H1 (cell line): ENCODE measurements around the gene OLFM2. TPM values are rescaled to one million over a fixed set of nuclear protein-coding genes. Genes with fewer than 3 reads are reported as not detected.

ENCODE experiments used
- CTCF ChIA-PET: fragments of 300-600 bp; sonication (Branson Sonifier 250); formaldehyde crosslinking; loops from one replicate; lab custom pipeline; 2021; ENCODE audit not compliant: partially characterized antibody; lab: Charles Lee
- POLR2A ChIA-PET: fragments of 300-600 bp; sonication (Branson Sonifier 250); formaldehyde crosslinking; loops from one replicate; lab custom pipeline; 2021; ENCODE audit warnings: inconsistent platforms; ENCODE audit not compliant: partially characterized antibody; lab: Charles Lee
- DNase-seq, 2 experiments: peaks; one replicate each; pipeline versions ENCODE4 v3.0.0 to v3.0.0-alpha.2; 2010 to 2022; ENCODE audit warnings: low spot score in 2 of 2, low read depth in 1 of 2, mixed read lengths in 1 of 2
- FAIRE-seq: peaks from 2 replicates; lab custom pipeline; 2011; peaks lifted over from hg19 to GRCh38; lab: Jason Lieb, UNC
- H2AFZ ChIP-seq: 2 replicates; pipeline ENCODE4 v1.8.1; 2012; ENCODE audit warnings: low read length, inconsistent platforms
- H2AK5ac ChIP-seq: 2 replicates; pipeline ENCODE4 v1.6.1; 2013; ENCODE audit warnings: low read depth, low read length
- H2BK120ac ChIP-seq: replicated peaks from 2 replicates; pipeline ENCODE3; 2013; ENCODE audit warnings: low read depth, low read length, inconsistent platforms
- H2BK12ac ChIP-seq: 2 replicates; pipeline ENCODE4 v1.6.1; 2013; ENCODE audit warnings: low read depth, low read length
- H2BK15ac ChIP-seq: 2 replicates; pipeline ENCODE4 v1.6.1; 2013; ENCODE audit warnings: low read length
- H2BK20ac ChIP-seq: 2 replicates; pipeline ENCODE4 v1.6.1; 2013; ENCODE audit warnings: low read length
- H2BK5ac ChIP-seq: 2 replicates; pipeline ENCODE4 v1.6.1; 2013; ENCODE audit warnings: low read depth, low read length
- H3K14ac ChIP-seq: 2 replicates; pipeline ENCODE4 v1.6.1; 2013; ENCODE audit warnings: inconsistent platforms; ENCODE audit not compliant: insufficient read length
- H3K18ac ChIP-seq: 2 replicates; pipeline ENCODE4 v1.6.1; 2013; ENCODE audit warnings: low read length; ENCODE audit errors: extremely low read depth
- H3K23ac ChIP-seq: 2 replicates; pipeline ENCODE4 v1.6.1; 2013; ENCODE audit warnings: inconsistent platforms; ENCODE audit not compliant: insufficient read length
- H3K23me2 ChIP-seq: 2 replicates; pipeline ENCODE4 v1.6.1; 2013; ENCODE audit warnings: low read depth, low read length
- H3K27ac ChIP-seq: 2 replicates; pipeline ENCODE4 v1.6.1; 2011; ENCODE audit warnings: low read depth, low read length, inconsistent platforms
- H3K27me3 ChIP-seq, 4 experiments: replicated peaks in 1 of 4; 1 replicate in 1 of 4; 2 replicates in 3 of 4; pipeline versions ENCODE4 v1.6.1 to v1.8.1; 2011 to 2013; ENCODE audit warnings: low read length in 3 of 4, mild to moderate bottlenecking in 3 of 4, inconsistent platforms in 2 of 4, mixed read lengths in 2 of 4, moderate library complexity in 1 of 4; ENCODE audit not compliant: control insufficient read depth in 3 of 4, insufficient read depth in 3 of 4; ENCODE audit errors: extremely low read depth in 1 of 4
- H3K36me3 ChIP-seq, 4 experiments: 2 replicates each; pipeline versions ENCODE4 v1.6.1 to v1.8.1; 2011 to 2013; ENCODE audit warnings: mild to moderate bottlenecking in 4 of 4, low read length in 3 of 4, moderate library complexity in 2 of 4, control low read depth in 1 of 4, inconsistent platforms in 1 of 4; ENCODE audit not compliant: insufficient read depth in 4 of 4, control insufficient read depth in 2 of 4
- H3K4ac ChIP-seq: replicated peaks from 2 replicates; pipeline ENCODE3; 2013; ENCODE audit warnings: low read length, low read depth, mixed read lengths, inconsistent platforms; ENCODE audit not compliant: insufficient read length
- H3K4me1 ChIP-seq, 4 experiments: replicated peaks in 1 of 4; 1 replicate in 1 of 4; 2 replicates in 3 of 4; pipeline versions ENCODE4 v1.6.1 to v1.8.1; 2011 to 2013; ENCODE audit warnings: low read length in 3 of 4, inconsistent platforms in 2 of 4, mixed read lengths in 1 of 4; ENCODE audit not compliant: insufficient read depth in 4 of 4, control insufficient read depth in 3 of 4
- H3K4me2 ChIP-seq, 2 experiments: 2 replicates each; pipeline versions ENCODE4 v1.6.1 to v1.8.1; 2011 to 2013; ENCODE audit warnings: low read depth in 2 of 2, low read length in 2 of 2, control low read depth in 1 of 2, inconsistent platforms in 1 of 2, mild to moderate bottlenecking in 1 of 2; ENCODE audit not compliant: insufficient read depth in 1 of 2
- H3K4me3 ChIP-seq, 4 experiments: fragments of 200-600, 300-600 bp in 1 of 4; sonication (generic), shearing (Covaris generic), sonication (Bioruptor Twin) in 1 of 4; 2 replicates each; pipeline versions ENCODE4 v1.5.1 to v1.8.1; 2011 to 2016; ENCODE audit warnings: low read length in 4 of 4, low read depth in 3 of 4, control low read depth in 2 of 4, inconsistent platforms in 2 of 4, mild to moderate bottlenecking in 2 of 4, mixed read lengths in 1 of 4, moderate library complexity in 1 of 4; ENCODE audit not compliant: insufficient read depth in 2 of 4; ENCODE audit errors: extremely low read depth in 1 of 4
- H3K56ac ChIP-seq: replicated peaks from 2 replicates; pipeline ENCODE3; 2013; ENCODE audit warnings: low read depth, mild to moderate bottlenecking, mixed read lengths, low read length, inconsistent platforms; ENCODE audit not compliant: insufficient read length
- H3K79me1 ChIP-seq: 2 replicates; pipeline ENCODE4 v1.6.1; 2013; ENCODE audit warnings: low read depth, low read length, control low read depth
- H3K79me2 ChIP-seq, 2 experiments: 2 replicates each; pipeline versions ENCODE4 v1.6.1 to v1.8.1; 2012 to 2013; ENCODE audit warnings: low read length in 2 of 2, mild to moderate bottlenecking in 2 of 2, inconsistent platforms in 1 of 2; ENCODE audit not compliant: insufficient read depth in 2 of 2, control insufficient read depth in 1 of 2
- H3K9ac ChIP-seq, 4 experiments: replicated peaks in 1 of 4; 1 replicate in 1 of 4; 2 replicates in 3 of 4; pipeline versions ENCODE4 v1.6.1 to v1.8.1; 2011 to 2013; ENCODE audit warnings: low read depth in 3 of 4, low read length in 3 of 4, control low read depth in 2 of 4, mild to moderate bottlenecking in 2 of 4, moderate library complexity in 2 of 4, inconsistent platforms in 1 of 4; ENCODE audit errors: extremely low read depth in 1 of 4
- H3K9me3 ChIP-seq, 2 experiments: 2 replicates each; pipeline versions ENCODE4 v1.6.1 to v1.8.1; 2012 to 2013; ENCODE audit warnings: mild to moderate bottlenecking in 2 of 2, moderate library complexity in 2 of 2, control low read depth in 1 of 2, inconsistent platforms in 1 of 2, low read depth in 1 of 2, low read length in 1 of 2, mixed read lengths in 1 of 2; ENCODE audit not compliant: insufficient read depth in 2 of 2
- H4K20me1 ChIP-seq, 2 experiments: replicated peaks in 1 of 2; 2 replicates each; pipeline versions ENCODE3 to v1.8.1; 2011 to 2013; ENCODE audit warnings: inconsistent platforms in 2 of 2, low read length in 2 of 2, mild to moderate bottlenecking in 1 of 2; ENCODE audit not compliant: insufficient read depth in 2 of 2, control insufficient read depth in 1 of 2
- H4K5ac ChIP-seq: 2 replicates; pipeline ENCODE4 v1.6.1; 2013; ENCODE audit warnings: low read length, low read depth, mixed read lengths, inconsistent platforms; ENCODE audit not compliant: insufficient read length
- H4K8ac ChIP-seq: 2 replicates; pipeline ENCODE4 v1.8.0; 2013; ENCODE audit warnings: mild to moderate bottlenecking, moderate library complexity, low read length, inconsistent platforms; ENCODE audit not compliant: insufficient read depth; ENCODE audit errors: extremely low read depth
- H4K91ac ChIP-seq: replicated peaks from 2 replicates; pipeline ENCODE3; 2013; ENCODE audit warnings: low read length, mixed read lengths, inconsistent platforms; ENCODE audit not compliant: insufficient read length
- ASH2L ChIP-seq: fragments of 200-600, 300-600 bp; sonication (generic); IDR thresholded peaks from one replicate; pipeline ENCODE4 v1.7.1; 2017; ENCODE audit warnings: low read length
- HDAC2 ChIP-seq, 2 experiments: fragments of 300-600 bp in 1 of 2; sonication (generic) in 1 of 2; IDR thresholded peaks; 2 replicates each; pipeline ENCODE4 v1.6.1; 2011 to 2012; ENCODE audit warnings: low read depth in 2 of 2, low read length in 2 of 2, mild to moderate bottlenecking in 2 of 2, moderate library complexity in 2 of 2, borderline replicate concordance in 1 of 2, inconsistent platforms in 1 of 2
- JUN ChIP-seq: IDR thresholded peaks from 2 replicates; pipeline ENCODE4 v1.6.1; 2011; ENCODE audit warnings: low read depth, mild to moderate bottlenecking, improper control_type of control experiment, low read length
- KDM4A ChIP-seq: IDR thresholded peaks from one replicate; pipeline ENCODE4 v1.7.1; 2012; ENCODE audit warnings: low read depth, mild to moderate bottlenecking, moderate library complexity, low read length, inconsistent platforms; ENCODE audit not compliant: severe bottlenecking
- KDM5A ChIP-seq: fragments of 200-600 bp; IDR thresholded peaks from 2 replicates; pipeline ENCODE4 v1.7.1; 2012; ENCODE audit warnings: mild to moderate bottlenecking, low read length, inconsistent platforms, mixed read lengths
- MAX ChIP-seq: IDR thresholded peaks from 2 replicates; pipeline ENCODE4 v1.6.1; 2012; ENCODE audit warnings: inconsistent platforms
- NRF1 ChIP-seq: IDR thresholded peaks from 2 replicates; pipeline ENCODE4 v1.6.1; 2011; ENCODE audit warnings: mild to moderate bottlenecking, low read depth, low read length, improper control_type of control experiment
- PHF8 ChIP-seq: fragments of 200-600 bp; sonication (generic); conservative IDR thresholded peaks from 2 replicates; pipeline ENCODE4 v1.7.1; 2012; ENCODE audit warnings: low read depth, mild to moderate bottlenecking, inconsistent platforms, low read length, moderate library complexity
- RFX5 ChIP-seq: IDR thresholded peaks from 2 replicates; pipeline ENCODE4 v1.6.1; 2011; ENCODE audit warnings: low read depth, low read length, improper control_type of control experiment, borderline replicate concordance
- RXRA ChIP-seq: IDR thresholded peaks from 2 replicates; pipeline ENCODE4 v1.6.1; 2011; ENCODE audit warnings: low read depth, mild to moderate bottlenecking, low read length, moderate library complexity; ENCODE audit not compliant: insufficient read depth
- SIX5 ChIP-seq: IDR thresholded peaks from 2 replicates; pipeline ENCODE4 v1.6.1; 2011; ENCODE audit warnings: mild to moderate bottlenecking, low read depth, low read length
- SP1 ChIP-seq: IDR thresholded peaks from 2 replicates; pipeline ENCODE4 v1.6.1; 2011; ENCODE audit warnings: low read depth, low read length
- SP4 ChIP-seq: IDR thresholded peaks from 2 replicates; pipeline ENCODE4 v1.6.1; 2012; ENCODE audit warnings: low read length, inconsistent platforms
- TAF1 ChIP-seq: IDR thresholded peaks from 2 replicates; pipeline ENCODE4 v1.6.1; 2011; ENCODE audit warnings: mild to moderate bottlenecking, low read depth, low read length
- ZNF274 ChIP-seq: IDR thresholded peaks from 2 replicates; pipeline ENCODE4 v1.7.0; 2012; ENCODE audit warnings: low read length, borderline replicate concordance; ENCODE audit errors: extremely low read depth
- WGBS, 2 experiments: shearing (Covaris generic) in 1 of 2; methylation state at CpG; one replicate each; pipeline versions ENCODE4 v1.1.6 to v1.1.7; 2013 to 2015; ENCODE audit warnings: low lambda C conversion rate in 2 of 2, mixed read lengths in 2 of 2, inconsistent platforms in 1 of 2, low coverage in 1 of 2, missing lambda C conversion rate in 1 of 2; ENCODE audit not compliant: insufficient replicate concordance in 2 of 2, insufficient coverage in 1 of 2, insufficient read length in 1 of 2; ENCODE audit errors: extremely low coverage in 1 of 2, missing lambda C conversion rate in 1 of 2; 5-methylcytosine and 5-hydroxymethylcytosine counted together
- polyA plus RNA-seq, 7 experiments: library from polyadenylated mRNA; depleted of rRNA in 3 of 7; stranded (reverse) in 5 of 7; unstranded in 2 of 7; fragments of >200 nt in 5 of 7; fragments of 200-250 nt in 2 of 7; gene quantifications; 1 replicate in 5 of 7; 2 replicates in 1 of 7; 4 replicates in 1 of 7; pipeline versions ENCODE4 v1.2.1 to v1.2.3, GENCODE V29; 2011 to 2013; ENCODE audit warnings: missing spikeins in 2 of 7, mixed read lengths in 2 of 7
- total RNA-seq: library from RNA; stranded (reverse); fragmentation: NEBNext Ultra II Directional; extraction: Animal tissue kit (Norgen Biotek cat#: 25700); gene quantifications from 2 replicates; pipeline ENCODE4 v1.2.1, GENCODE V29; 2021

Gene OLFM2
- total and polyA plus RNA-seq, 2 of the 8 experiments (the other 6 are each of a cell fraction or from before 2014, with no cell fraction given) = 68.2 to 151 TPM

- Histone ChIP-seq H3K56ac (no peak overlapping the region), H3K18ac (no peak overlapping the region), H2BK15ac (no peak overlapping the region), H3K23ac (no peak overlapping the region), H4K5ac (no peak overlapping the region), H2BK12ac (no peak overlapping the region), H3K4ac (no peak overlapping the region), H3K4me3 (no peak overlapping the region), H3K4me2 (no peak overlapping the region; a peak in 1 of 4 replicates), H4K20me1 (peaks cover 3 to 14% of the 10 kb centered on the region in 2 experiments), H3K27me3 (no peaks in the 10 kb centered on the region), H2AFZ (no peak overlapping the region), H3K23me2 (no peaks in the 10 kb centered on the region; the same call in 1 of the 2 replicates), H3K9me3 (no peaks in the 10 kb centered on the region), H2AK5ac (no peak overlapping the region), H4K91ac (no peak overlapping the region), H2BK120ac (no peak overlapping the region), H4K8ac (no peak overlapping the region), H3K79me2 (peaks cover 5 to 20% of the 10 kb centered on the region in 2 experiments; a peak in 3 of 4 replicates), H3K14ac (no peak overlapping the region), H3K36me3 (no peaks in the 10 kb centered on the region), H2BK20ac (no peak overlapping the region), H2BK5ac (no peak overlapping the region), H3K79me1 (peaks cover 13% of the 10 kb centered on the region), H3K27ac (no peak overlapping the region), H3K4me1 (peaks cover 0 to 8% (median 6%) of the 10 kb centered on the region in 4 experiments; a peak in 4 of 7 replicates), H3K9ac (no peak overlapping the region)
- DNase-seq = no peak
- FAIRE-seq = no peak
- WGBS, 2 experiments = 87% methylated on average over 3 of the region's 5 CpGs; no CpG with 5 or more reads in 1 of the 2 experiments
- CTCF ChIA-PET = interaction anchor here (1.4 kb wide), 1 partner anchor 54 kb away, joined by 4 read pairs; no protein-coding TSS in a partner anchor
- POLR2A ChIA-PET = interaction anchor here (1.7 kb wide), 1 partner anchor 16 kb away, joined by 9 read pairs; no protein-coding TSS in a partner anchor
- TF ChIP-seq NRF1 (no peak), TAF1 (no peak), SP1 (no peak), PHF8 (no peak), RFX5 (no peak), ZNF274 (no peak), SP4 (no peak), JUN (no peak), KDM5A (no peak), SIX5 (no peak), KDM4A (no peak), RXRA (no peak), MAX (no peak), ASH2L (no peak), HDAC2 (IDR thresholded peaks at IDR 0.05; ENCODE audit: borderline replicate concordance in 1 of 2, low read depth in 2 of 2, low read length in 2 of 2) (no peak)
These were observed 35.3 kb downstream of the OLFM2 start for GRCh38 chr19:9901020-9901419.
